Measurements from ENCODE around the gene EME2. TPM values are rescaled to one million over a fixed set of nuclear protein-coding genes. Genes with fewer than 3 reads are reported as not detected.

The EME2 gene
- total and polyA plus RNA-seq, 2 donors (not counting 1 experiment from before 2014, with no cell fraction given) = 2.2 to 8.3 TPM

DNA sequence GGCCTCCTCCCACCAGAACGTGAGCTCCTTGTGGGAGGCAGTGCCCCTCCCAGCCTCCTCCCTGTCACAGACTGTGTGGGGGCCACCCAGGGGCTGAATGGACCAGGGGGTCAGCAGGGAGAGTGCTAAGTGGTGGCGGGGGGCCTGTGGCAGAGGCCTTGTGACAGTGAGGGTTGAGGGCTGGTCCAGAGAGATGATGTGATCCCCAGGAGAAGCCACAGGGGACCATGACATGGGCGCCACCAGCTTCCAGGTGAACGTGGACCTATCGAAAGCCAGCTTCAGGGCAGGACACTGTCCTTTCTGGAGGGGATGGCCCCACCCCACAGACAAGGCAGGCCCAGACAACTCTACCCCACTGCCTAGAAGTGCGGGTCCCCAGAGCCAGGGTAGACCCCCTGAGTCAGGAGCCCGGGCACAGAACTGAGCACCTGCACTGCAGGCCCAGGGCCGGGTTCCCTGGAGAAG lies 6.7 kb downstream of the EME2 start:
- Histone ChIP-seq H3K79me2 (ENCODE audit: control insufficient read depth, insufficient read depth, low read length) (peaks cover 19% of the 10 kb centered on the region), H3K4me1 (ENCODE audit: control insufficient read depth, extremely low read depth, insufficient read depth, low read length) (peaks cover 7% of the 10 kb centered on the region), H3K27ac (ENCODE audit: insufficient read depth, low read length) (no peak overlapping the region), H3K4me2 (ENCODE audit: extremely low read depth, insufficient read depth, low read length) (no peak overlapping the region), H3K9me3 (ENCODE audit: control insufficient read depth, insufficient read depth, low read depth, low read length) (no peaks in the 10 kb centered on the region), H3K36me3 (ENCODE audit: control insufficient read depth, insufficient read depth, low read length) (peaks cover 22% of the 10 kb centered on the region), H2AFZ (ENCODE audit: low read length) (no peak overlapping the region), H3K9ac (ENCODE audit: insufficient read depth, low read length) (no peak overlapping the region), H3K27me3 (ENCODE audit: control insufficient read depth, insufficient read depth, low read length) (no peaks in the 10 kb centered on the region), H4K20me1 (ENCODE audit: control insufficient read depth, extremely low read depth, insufficient read depth, low read length) (no peaks in the 10 kb centered on the region), H3K4me3 (replicated peaks in 1 of 4; ENCODE audit: control extremely low read depth in 1 of 4, insufficient read depth in 1 of 4, low read depth in 3 of 4, low read length in 4 of 4) (no peak overlapping the region)
- DNase-seq (ENCODE audit: low read depth in 2 of 2) = no peak
- TF ChIP-seq EZH2 (IDR thresholded peaks at IDR 0.05; ENCODE audit: low read length, missing control alignments) (no peak), CTCF (conservative IDR thresholded peaks at IDR 0.05 in 1 of 2, IDR thresholded peaks at IDR 0.05 in 1 of 2; ENCODE audit: low read depth in 1 of 2, low read length in 2 of 2) (no peak)

GRCh38 chr16:1779741-1780676 lies 7.4 kb downstream of the EME2 start:
- Histone ChIP-seq H3K79me2 (ENCODE audit: control insufficient read depth, insufficient read depth, low read length) (peaks cover 18% of the 10 kb centered on the region), H3K4me1 (ENCODE audit: control insufficient read depth, extremely low read depth, insufficient read depth, low read length) (peaks cover 2% of the 10 kb centered on the region), H3K36me3 (ENCODE audit: control insufficient read depth, insufficient read depth, low read length) (peaks cover 19% of the 10 kb centered on the region), H3K4me3 (replicated peaks in 1 of 4; ENCODE audit: control extremely low read depth in 1 of 4, insufficient read depth in 1 of 4, low read depth in 3 of 4, low read length in 4 of 4) (no peak overlapping the region), H3K9ac (ENCODE audit: insufficient read depth, low read length) (no peak overlapping the region), H3K27ac (ENCODE audit: insufficient read depth, low read length) (no peak overlapping the region), H3K4me2 (ENCODE audit: extremely low read depth, insufficient read depth, low read length) (no peak overlapping the region), H2AFZ (ENCODE audit: low read length) (no peak overlapping the region), H3K9me3 (ENCODE audit: control insufficient read depth, insufficient read depth, low read depth, low read length) (no peaks in the 10 kb centered on the region), H4K20me1 (ENCODE audit: control insufficient read depth, extremely low read depth, insufficient read depth, low read length) (no peaks in the 10 kb centered on the region), H3K27me3 (ENCODE audit: control insufficient read depth, insufficient read depth, low read length) (no peaks in the 10 kb centered on the region)
- no peak for DNase-seq (ENCODE audit: low read depth in 2 of 2)
- TF ChIP-seq CTCF (conservative IDR thresholded peaks at IDR 0.05 in 1 of 2, IDR thresholded peaks at IDR 0.05 in 1 of 2; ENCODE audit: low read depth in 1 of 2, low read length in 2 of 2) (no peak), EZH2 (IDR thresholded peaks at IDR 0.05; ENCODE audit: low read length, missing control alignments) (no peak)

DNA sequence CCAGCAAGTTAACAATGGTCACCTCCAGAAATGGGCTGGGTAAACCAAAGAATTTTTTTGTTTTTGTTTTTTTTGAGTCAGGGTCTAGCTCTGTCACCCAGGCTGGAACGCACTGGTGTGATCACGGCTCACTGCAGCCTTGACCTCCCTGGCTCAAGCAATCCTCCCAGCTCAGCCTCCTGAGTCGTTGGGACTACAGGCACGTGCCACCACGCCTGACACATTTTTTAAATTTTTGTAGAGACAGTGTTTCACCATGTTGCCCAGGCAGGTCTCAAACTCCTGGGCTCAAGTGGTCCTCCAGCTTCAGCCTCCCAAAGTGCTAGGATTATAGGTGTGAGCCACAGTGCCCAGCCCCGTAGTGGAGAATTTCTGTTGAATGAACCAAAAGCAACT lies 8.1 kb downstream of the EME2 start:
- H3K27me3 ChIP-seq (ENCODE audit: control insufficient read depth, insufficient read depth, low read length) = no peaks in the 10 kb centered on the region
- no peak overlapping the region for H3K9ac ChIP-seq (ENCODE audit: insufficient read depth, low read length)
- peaks cover 19% of the 10 kb centered on the region for H3K79me2 ChIP-seq (ENCODE audit: control insufficient read depth, insufficient read depth, low read length)
- H3K36me3 ChIP-seq (ENCODE audit: control insufficient read depth, insufficient read depth, low read length) = peaks cover 15% of the 10 kb centered on the region
- H3K4me1 ChIP-seq (ENCODE audit: control insufficient read depth, extremely low read depth, insufficient read depth, low read length) = peaks cover 2% of the 10 kb centered on the region
- no peaks in the 10 kb centered on the region for H3K9me3 ChIP-seq (ENCODE audit: control insufficient read depth, insufficient read depth, low read depth, low read length)
- H3K4me2 ChIP-seq (ENCODE audit: extremely low read depth, insufficient read depth, low read length) = peak overlapping the region; percentile 86
- no peaks in the 10 kb centered on the region for H4K20me1 ChIP-seq (ENCODE audit: control insufficient read depth, extremely low read depth, insufficient read depth, low read length)
- H2AFZ ChIP-seq (ENCODE audit: low read length) = no peak overlapping the region
- TF ChIP-seq CTCF (conservative IDR thresholded peaks at IDR 0.05 in 1 of 2, IDR thresholded peaks at IDR 0.05 in 1 of 2; ENCODE audit: low read depth in 1 of 2, low read length in 2 of 2) (no peak), EZH2 (IDR thresholded peaks at IDR 0.05; ENCODE audit: low read length, missing control alignments) (no peak)
- no peak overlapping the region for H3K4me3 ChIP-seq (replicated peaks in 1 of 4; ENCODE audit: control extremely low read depth in 1 of 4, insufficient read depth in 1 of 4, low read depth in 3 of 4, low read length in 4 of 4)
- DNase-seq (ENCODE audit: low read depth in 2 of 2) = no peak
- H3K27ac ChIP-seq (ENCODE audit: insufficient read depth, low read length) = no peak overlapping the region
